ENCODE results near the gene CFD.

GRCh38 chr19:853014-853585 lies 6.4 kb upstream of the CFD start:
- TF ChIP-seq POLR2A (IDR thresholded peaks at IDR 0.05; ENCODE audit: low read depth, low read length): no peak
- TF ChIP-seq TAF1 (IDR thresholded peaks at IDR 0.05; ENCODE audit: borderline replicate concordance, low read depth, low read length): no peak
- TF ChIP-seq POLR2AphosphoS5 (IDR thresholded peaks at IDR 0.05; ENCODE audit: low read depth, low read length): no peak
